22Rv1 (cell line): ENCODE measurements around the gene LIMCH1.

ENCODE experiments used
- H3K27ac ChIP-seq: fragments of 450-650 bp; 2 replicates; pipeline ENCODE4 v1.5.1; 2017
- ZFX ChIP-seq: fragments of 450-650 bp; IDR thresholded peaks from 2 replicates; pipeline ENCODE4 v1.6.1; 2017; ENCODE audit warnings: antibody characterized with exemption, borderline replicate concordance
- TF ChIP-seq, protein P1 (sequence below): fragments of 450-650 bp; IDR thresholded peaks from 2 replicates; pipeline ENCODE4 v1.5.1; 2017; ENCODE audit warnings: mild to moderate bottlenecking

LIMCH1 gene

DNA sequence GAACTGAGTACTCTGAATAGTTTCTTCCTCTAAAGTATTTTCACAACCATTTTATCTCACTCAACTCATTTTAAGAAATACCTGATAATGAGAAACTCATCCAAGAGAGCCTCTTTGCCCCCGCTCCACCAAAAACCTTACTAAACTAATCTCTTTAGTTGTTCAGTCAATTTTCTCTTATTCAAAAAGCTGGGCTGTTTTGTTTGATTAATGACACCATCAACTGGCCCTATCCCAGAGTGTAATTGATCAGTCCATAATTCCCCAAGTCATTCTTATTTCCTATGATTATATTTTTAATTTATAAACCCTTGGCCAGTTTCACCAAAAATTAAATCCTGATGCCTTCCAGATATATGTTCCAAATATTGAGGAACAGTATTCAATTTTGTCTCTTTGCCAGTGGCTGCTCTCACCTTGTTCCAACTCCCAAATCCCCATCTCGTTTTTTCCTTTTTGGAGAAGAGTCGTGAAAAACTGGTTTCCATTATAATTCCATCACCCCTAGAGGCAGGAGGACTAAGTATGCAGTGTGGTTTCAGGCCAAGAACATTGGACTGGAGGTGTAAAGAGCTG lies 10.4 kb downstream of the LIMCH1 start:
- no peak for TF ChIP-seq ZFX
- TF ChIP-seq, protein P1, sequence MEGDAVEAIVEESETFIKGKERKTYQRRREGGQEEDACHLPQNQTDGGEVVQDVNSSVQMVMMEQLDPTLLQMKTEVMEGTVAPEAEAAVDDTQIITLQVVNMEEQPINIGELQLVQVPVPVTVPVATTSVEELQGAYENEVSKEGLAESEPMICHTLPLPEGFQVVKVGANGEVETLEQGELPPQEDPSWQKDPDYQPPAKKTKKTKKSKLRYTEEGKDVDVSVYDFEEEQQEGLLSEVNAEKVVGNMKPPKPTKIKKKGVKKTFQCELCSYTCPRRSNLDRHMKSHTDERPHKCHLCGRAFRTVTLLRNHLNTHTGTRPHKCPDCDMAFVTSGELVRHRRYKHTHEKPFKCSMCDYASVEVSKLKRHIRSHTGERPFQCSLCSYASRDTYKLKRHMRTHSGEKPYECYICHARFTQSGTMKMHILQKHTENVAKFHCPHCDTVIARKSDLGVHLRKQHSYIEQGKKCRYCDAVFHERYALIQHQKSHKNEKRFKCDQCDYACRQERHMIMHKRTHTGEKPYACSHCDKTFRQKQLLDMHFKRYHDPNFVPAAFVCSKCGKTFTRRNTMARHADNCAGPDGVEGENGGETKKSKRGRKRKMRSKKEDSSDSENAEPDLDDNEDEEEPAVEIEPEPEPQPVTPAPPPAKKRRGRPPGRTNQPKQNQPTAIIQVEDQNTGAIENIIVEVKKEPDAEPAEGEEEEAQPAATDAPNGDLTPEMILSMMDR = no peak
- H3K27ac ChIP-seq = no peak overlapping the region

DNA sequence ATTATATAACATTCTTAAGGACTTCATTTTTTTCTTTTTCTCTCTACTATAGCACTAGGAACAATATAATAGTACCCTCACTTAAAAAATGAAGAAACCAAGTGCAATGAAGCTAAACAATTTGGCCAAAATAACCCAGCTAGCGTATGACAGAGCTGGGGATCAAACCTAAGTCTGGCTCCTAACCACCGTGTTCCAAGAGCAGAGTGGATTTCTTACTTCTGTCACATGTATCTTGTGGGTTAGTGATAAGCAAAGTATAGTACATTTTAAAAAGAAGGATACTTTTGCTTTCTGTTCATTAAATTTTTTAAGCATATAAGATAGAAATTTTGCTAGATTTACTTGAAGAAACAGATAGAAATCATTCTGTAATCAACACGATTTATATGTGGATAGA lies 11.5 kb downstream of the LIMCH1 start:
- TF ChIP-seq, protein P1 = no peak
- TF ChIP-seq ZFX = no peak

DNA sequence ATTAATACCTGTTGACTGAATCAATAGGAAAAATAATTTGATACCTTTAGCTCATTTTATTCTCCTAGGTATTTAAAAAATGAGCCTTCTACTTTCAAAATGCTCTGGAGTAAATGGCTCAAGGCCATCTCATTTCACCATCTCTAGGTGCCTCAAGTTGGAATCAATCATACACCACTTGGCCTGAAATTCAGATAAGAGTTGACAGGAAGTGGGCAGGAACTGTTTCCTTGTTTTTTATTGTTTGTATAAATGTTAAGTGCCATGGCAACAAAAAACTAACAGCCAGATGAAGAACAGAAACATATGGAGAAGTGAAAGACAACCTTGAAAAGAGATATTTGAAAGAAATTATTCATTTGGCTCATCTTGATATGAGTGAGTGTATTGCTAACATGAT lies 12.4 kb downstream of the LIMCH1 start:
- TF ChIP-seq, protein P1 = no peak
- TF ChIP-seq ZFX = no peak
- H3K27ac ChIP-seq = no peak overlapping the region

More for the DNA sequence above, 11.5 kb downstream of the LIMCH1 start:
- H3K27ac ChIP-seq = no peak overlapping the region

DNA sequence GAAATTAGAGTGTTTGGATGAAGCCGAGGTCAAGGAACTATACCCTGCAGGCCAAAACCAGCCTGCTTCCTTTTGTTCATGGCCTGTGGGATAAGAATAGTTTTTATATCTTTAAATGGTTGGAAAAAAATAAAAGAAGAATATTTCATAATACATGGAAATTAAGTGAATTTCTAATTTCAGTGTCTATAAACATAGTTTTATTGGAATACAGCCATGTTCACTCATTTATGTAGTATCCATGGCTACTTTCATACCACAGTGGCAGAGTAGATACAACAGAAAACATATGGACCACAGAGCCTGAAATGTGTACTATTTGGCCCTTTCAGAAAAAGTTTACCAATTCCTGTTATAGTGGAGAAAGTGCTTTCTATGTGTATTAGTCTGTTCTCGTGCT lies 13.6 kb downstream of the LIMCH1 start:
- TF ChIP-seq, protein P1 = no peak
- no peak for TF ChIP-seq ZFX
- H3K27ac ChIP-seq = no peak overlapping the region

DNA sequence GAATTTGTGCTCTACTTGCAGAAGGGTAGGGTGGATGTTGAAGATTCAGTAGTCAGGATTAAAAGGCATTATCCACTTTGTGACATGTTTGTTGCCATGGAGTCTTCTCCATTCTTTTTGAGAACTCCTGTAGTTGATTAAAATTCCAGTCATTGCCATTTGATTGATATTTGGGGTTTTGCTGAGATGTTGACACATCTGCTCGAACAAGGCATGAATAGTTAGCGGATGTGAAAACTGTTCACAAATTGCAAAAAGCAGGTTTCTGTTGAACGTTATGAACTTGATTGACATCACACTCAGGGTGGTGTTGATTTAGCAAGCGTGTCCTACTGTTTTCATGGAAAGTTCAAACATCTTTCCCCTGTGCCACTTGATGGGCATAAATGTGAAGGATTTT lies 16.9 kb downstream of the LIMCH1 start:
- H3K27ac ChIP-seq = no peak overlapping the region
- no peak for TF ChIP-seq ZFX
- TF ChIP-seq, protein P1 = no peak

DNA sequence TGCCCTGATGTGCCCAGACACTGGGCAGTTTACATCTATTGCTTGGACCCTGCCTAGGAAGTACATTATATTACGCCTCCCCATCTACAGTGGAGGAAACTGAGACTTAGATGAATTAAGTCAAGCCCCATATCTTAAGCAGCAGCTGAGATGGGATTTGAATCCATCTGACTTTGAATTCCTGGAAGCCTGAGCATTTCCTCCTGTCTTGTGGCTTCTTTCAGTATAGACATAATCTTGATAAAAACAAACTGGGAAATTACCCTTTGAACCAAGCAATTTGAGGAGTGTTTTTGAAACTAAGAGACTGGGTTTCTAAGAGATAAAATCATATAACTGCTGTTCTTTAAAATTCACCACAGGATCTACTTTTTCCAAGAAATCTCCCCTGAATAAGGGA lies 18.6 kb downstream of the LIMCH1 start:
- no peak for TF ChIP-seq ZFX
- TF ChIP-seq, protein P1 = no peak
- H3K27ac ChIP-seq = no peak overlapping the region

DNA sequence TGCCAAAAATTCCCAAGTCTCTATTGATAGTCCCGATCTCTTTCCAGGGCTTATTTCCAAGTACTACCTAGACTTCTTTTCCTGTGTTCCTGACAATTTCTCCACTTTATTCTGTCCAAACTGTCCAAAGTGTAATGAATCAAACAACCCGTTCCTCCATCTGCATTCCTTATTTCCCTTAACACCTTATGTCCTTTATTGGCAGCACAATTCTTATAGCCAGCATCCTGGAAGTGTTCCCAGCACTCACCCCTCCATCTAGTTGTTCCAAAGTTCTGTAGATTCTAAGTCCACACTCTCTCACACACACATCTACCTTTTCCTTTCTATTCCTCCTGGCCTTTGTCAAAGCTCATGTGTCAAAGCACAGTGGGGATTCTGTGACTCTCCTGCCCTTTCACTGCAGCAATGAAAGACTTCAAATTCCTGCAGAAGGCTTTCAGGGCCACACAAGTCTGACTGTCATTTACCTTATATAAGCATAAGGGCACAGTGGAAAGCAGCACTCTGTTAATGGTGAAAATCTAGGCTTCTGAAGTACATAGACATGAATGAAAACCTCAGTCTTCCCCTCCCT lies 22.1 kb downstream of the LIMCH1 start:
- H3K27ac ChIP-seq = no peak overlapping the region
- TF ChIP-seq ZFX = no peak
- TF ChIP-seq, protein P1 = no peak
